ENCODE measurements around the gene VSTM2L.

Gene VSTM2L

GRCh38 chr20:37893566-37894241, 9.2 kb upstream of the VSTM2L start:
- no peak for DNase-seq (ENCODE audit: low read depth)
- TF ChIP-seq CTCF (conservative IDR thresholded peaks at IDR 0.05; ENCODE audit: control insufficient read depth, insufficient read depth, low read depth, low read length), result no peak
- H3K4me3 ChIP-seq (ENCODE audit: control insufficient read depth, low read depth, low read length), result no peak overlapping the region

- H3K4me3 ChIP-seq (ENCODE audit: control insufficient read depth, low read depth, low read length), result no peak overlapping the region
- DNase-seq (ENCODE audit: low read depth), result no peak
- TF ChIP-seq CTCF (conservative IDR thresholded peaks at IDR 0.05; ENCODE audit: control insufficient read depth, insufficient read depth, low read depth, low read length), result no peak
Observed at GRCh38 chr20:37894454-37894853, 8.5 kb upstream of the VSTM2L start.

GRCh38 chr20:37895166-37895565, 7.8 kb upstream of the VSTM2L start:
- H3K4me3 ChIP-seq (ENCODE audit: control insufficient read depth, low read depth, low read length), result no peak overlapping the region
- no peak for DNase-seq (ENCODE audit: low read depth)
- no peak for TF ChIP-seq CTCF (conservative IDR thresholded peaks at IDR 0.05; ENCODE audit: control insufficient read depth, insufficient read depth, low read depth, low read length)

DNA sequence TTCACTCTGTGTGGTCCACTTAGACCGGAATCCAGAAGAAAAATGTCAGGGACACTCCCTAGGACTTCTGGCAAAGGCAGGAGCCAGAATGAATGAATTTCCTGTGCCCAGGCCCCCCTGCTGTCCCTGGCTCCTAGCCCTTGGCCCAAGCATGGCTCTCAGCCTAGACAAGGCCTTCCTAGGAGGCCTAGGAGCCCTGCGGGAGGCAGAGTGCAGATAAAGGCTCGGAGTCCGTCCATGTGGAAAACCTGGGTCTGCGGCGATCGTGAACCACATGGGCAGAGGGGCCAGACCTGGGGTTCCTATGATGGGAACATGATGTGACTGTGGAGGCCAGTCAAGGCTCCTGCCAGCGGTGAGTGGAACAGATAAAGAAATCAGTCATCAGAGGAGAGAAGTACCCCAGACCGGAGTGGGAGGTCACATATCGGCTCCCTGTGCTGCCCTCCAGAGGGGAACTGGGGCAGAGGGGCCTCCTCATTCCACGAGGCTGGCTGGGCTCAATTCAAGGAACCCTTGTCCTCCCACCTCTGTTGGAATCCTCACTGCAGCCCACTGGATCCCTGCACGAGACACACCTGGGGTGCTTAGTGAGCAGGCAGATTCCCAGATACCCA, 5.9 kb upstream of the VSTM2L start:
- H3K4me3 ChIP-seq (ENCODE audit: control insufficient read depth, low read depth, low read length), result no peak overlapping the region
- no peak for DNase-seq (ENCODE audit: low read depth)
- peak; percentile 2 for TF ChIP-seq CTCF (conservative IDR thresholded peaks at IDR 0.05; ENCODE audit: control insufficient read depth, insufficient read depth, low read depth, low read length)

- TF ChIP-seq CTCF (conservative IDR thresholded peaks at IDR 0.05; ENCODE audit: control insufficient read depth, insufficient read depth, low read depth, low read length), result no peak
- H3K4me3 ChIP-seq (ENCODE audit: control insufficient read depth, low read depth, low read length), result no peak overlapping the region
- no peak for DNase-seq (ENCODE audit: low read depth)
Observed at GRCh38 chr20:37898233-37899104, 4.5 kb upstream of the VSTM2L start.

DNA sequence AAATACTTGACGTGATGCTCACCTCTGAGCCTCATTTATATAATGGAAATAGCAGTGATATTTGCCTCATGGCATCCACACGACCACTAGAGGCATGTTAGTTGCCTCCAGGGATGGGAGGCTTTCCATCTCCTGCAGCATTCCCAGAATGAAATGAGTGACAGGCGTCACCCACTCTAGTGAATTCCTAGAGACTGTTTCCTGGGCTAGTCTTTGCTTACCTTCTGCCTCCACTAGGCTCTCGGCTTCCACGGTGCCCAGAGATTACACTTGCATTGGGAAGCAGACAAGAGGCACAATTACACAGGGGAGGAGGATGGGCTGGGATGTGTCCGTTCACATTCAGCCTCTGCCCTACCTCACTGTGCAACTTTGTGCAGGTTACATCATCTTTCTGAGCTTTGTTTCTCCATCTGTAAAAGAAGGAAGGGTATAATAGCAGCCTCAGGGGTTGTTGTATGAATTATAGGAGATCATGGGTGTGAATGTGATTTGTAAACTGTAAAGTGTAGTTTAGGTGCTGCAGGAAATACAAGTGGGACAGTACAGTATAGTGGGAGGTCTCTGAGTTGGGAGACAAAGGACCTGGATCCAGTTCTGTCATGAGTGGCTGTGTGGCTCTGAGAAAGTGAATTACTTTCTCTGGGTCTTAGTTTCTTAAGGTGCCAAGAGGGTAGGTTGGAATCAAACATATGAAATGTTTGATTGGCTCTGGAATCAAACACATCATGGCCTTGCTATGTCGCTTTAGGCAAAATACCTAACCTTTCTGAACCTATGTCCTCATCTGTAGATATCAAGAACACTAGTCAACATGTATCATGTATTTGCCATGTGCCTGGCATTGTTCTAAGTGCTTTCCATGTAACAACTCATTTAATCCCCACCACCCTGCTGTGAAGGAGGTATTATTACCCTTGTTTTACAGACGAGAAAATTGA, 3.6 kb upstream of the VSTM2L start:
- DNase-seq (ENCODE audit: low read depth), result no peak
- H3K4me3 ChIP-seq (ENCODE audit: control insufficient read depth, low read depth, low read length), result no peak overlapping the region
- TF ChIP-seq CTCF (conservative IDR thresholded peaks at IDR 0.05; ENCODE audit: control insufficient read depth, insufficient read depth, low read depth, low read length), result no peak

All from fibroblast of mammary gland (primary cell).